GM19372 (cell line): ENCODE results near the gene COPS7B.

Experiments
- ATAC-seq: cut with Tn5 transposase; IDR thresholded peaks from one replicate; pipeline ENCODE4 v1.9.1; 2021; ENCODE audit warnings: mild to moderate bottlenecking, low read depth, moderate library complexity; ENCODE audit not compliant: unreplicated experiment

Gene COPS7B

DNA sequence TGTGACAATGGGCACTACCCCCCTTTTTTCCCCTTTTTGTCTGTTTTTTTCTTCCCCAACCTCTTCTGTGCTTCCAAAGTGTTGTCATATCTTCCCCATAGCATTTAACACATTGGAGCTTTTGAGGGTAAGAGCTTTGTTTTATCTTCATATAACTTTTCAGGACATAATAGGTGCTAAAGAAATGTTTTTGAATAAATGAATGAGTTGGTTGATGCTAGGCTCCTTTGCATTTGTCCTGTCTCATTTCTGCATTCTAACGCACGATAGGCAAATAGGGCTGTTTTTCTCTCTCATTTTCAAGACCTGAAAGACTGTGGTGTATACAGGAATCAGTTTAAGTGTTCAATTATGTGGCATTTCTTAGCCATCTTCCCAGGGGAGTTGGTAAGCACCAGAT, 832 bp upstream of the COPS7B start:
- ATAC-seq = no peak

- no peak for ATAC-seq
These were observed 446 bp upstream of the COPS7B start for GRCh38 chr2:231785822-231786176.

DNA sequence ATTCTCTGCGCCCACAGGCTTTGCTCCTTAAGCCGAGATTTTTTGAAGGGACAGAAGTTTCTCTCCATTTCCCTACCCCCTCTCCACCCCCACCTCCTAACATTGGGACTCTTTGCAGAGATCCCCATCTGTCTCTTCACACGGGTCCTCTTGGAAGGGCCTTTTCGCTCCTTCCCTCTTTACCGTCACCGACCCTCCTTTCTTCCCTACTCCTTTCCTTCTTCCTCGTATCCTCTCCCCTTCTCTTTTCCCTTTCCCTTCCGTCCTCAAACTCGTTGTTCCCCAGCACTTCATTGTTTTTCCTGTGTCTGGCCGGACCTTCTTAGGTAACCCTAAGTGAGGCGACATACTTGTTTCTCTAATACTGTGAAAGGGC, 660 bp downstream of the COPS7B start:
- no peak for ATAC-seq

DNA sequence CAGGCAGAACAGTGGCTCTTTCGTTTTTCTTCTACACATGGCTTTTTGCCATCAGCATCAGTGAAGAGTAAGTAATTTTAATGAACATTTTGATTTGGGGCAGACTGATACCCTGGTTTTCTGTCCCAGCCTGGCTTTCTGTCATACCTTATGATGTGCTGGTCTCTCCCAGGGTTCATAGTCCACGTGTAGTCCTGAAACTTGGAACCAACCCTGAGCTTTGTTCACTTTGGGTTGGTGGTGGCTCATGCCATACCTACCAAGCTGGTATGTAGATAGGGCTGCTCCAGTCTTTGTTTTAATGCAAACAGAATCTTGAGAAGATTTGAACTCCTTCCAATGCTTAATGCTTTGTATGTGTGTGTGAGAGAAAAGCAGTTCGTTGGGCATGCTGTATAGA, 4.9 kb downstream of the COPS7B start:
- ATAC-seq = no peak

GRCh38 chr2:231794383-231794782, 8.1 kb downstream of the COPS7B start:
- no peak for ATAC-seq

DNA sequence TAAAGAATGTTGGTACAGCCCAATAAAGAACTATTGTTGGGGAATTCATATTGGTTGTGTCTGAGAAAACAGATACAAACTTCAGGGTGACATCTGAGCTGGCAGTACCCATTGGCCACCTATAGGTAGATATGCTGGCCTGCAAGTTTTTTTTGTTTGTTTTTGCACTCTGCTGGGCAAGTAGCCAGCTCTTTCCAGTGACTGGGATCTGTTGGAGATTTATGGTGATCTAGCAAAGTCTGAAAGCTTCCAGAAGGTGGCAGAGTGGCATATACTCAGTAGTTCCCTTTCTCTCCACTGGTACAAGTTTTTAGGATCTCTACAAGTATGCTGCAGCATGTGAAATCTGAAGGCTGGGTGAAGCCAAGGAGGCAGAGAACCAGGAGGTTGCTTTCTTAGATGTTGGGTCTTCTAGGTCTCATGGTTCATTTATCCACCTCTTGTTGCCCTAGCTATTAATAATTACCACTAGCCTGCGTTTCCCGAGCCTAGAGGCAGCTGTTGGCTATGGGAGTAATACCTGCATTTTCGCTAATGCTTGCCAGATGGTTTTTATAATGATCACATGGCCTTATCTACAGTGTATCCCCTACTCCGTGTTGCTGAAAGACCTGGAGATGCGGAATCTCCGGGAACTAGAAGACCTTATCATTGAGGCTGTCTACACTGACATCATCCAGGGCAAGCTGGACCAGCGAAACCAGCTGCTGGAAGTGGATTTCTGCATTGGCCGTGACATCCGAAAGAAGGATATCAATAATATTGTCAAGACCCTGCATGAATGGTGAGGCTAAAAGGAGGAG, 9.5 kb downstream of the COPS7B start:
- ATAC-seq = no peak

GRCh38 chr2:231800493-231801091, 14.3 kb downstream of the COPS7B start:
- ATAC-seq = no peak

DNA sequence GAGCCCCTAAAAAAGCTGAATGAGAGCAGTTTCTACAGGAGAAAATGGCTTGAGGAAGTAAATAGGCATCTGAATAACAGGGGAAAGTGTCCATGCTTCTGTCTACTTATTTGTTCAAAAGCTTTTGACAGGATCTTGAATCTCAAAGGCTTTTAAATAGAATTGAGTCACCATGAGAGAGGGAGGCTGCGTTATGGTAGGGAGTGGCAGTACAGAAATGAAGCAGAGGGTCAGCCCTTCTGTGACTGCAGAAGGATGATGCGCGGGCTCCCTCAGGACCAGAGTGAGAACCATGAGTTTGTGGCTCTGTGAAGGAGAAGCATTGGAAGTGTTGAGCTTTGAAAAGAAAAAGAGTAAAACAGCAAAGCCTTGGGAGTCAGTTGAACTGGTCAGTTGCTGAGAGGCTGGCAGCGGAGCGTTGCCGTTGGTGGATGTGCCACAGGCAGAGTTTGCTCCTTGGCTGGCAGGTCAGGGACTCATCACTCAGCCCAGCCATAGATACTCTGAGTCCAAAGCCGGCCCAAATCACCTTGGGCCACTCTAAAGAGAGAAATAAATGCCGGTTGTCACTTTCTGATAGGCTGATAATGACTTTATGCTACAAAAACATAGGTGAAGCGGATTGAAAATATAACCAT, 17.4 kb downstream of the COPS7B start:
- no peak for ATAC-seq

DNA sequence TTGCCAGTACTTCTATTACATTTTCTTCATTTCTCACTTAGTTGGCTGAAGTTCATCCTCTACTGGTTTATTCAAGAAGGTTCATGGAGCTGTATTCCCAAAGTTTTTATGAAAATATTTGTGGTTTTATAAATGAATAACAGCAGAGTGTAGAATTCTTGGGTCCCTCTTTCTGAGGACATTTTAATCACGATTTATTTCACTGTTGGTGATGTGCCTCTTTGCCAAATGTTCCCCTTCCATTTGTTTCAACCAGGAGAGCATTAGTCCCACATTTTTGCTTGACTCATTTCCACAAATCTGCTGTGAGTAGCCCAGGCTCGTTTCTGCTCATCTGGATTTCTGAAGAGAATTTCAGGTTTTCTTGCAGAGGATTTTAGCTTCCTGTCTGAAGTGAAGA, 20.8 kb downstream of the COPS7B start:
- no peak for ATAC-seq

- no peak for ATAC-seq
These were observed 24.7 kb downstream of the COPS7B start for GRCh38 chr2:231810905-231811304.

DNA sequence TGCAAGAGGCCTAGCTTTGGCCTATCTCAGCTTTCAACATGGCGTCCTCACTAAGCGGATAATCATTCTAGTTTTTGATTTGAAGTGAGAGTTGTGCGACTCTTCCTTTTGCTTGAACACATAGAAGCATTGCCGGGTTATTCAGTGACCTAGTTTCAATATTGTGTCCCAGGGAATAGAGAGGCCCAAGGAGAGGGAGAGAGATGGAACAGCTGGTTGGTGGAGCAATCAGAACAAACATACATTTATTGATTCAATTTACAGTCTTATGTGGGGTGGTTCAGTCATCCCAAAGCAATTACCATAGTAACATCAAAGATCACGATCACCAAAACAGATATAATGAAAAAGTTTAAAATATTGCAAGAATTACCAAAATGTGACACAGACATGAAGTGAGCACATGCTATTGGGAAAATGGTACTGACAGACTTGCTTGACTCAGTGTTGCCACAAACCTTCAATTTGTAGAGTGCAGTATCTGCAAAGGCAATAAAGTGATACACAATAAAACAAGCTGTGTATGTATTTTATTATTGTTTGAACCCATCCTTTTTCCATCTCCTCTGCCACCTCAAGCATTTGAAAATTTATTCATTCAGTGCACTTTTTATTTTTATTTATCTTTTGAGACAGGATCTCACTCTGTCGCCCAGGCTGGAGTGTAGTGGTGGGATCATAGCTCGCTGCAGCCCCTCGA, 30.2 kb downstream of the COPS7B start:
- no peak for ATAC-seq

GRCh38 chr2:231819447-231820042, 33.3 kb downstream of the COPS7B start:
- no peak for ATAC-seq

DNA sequence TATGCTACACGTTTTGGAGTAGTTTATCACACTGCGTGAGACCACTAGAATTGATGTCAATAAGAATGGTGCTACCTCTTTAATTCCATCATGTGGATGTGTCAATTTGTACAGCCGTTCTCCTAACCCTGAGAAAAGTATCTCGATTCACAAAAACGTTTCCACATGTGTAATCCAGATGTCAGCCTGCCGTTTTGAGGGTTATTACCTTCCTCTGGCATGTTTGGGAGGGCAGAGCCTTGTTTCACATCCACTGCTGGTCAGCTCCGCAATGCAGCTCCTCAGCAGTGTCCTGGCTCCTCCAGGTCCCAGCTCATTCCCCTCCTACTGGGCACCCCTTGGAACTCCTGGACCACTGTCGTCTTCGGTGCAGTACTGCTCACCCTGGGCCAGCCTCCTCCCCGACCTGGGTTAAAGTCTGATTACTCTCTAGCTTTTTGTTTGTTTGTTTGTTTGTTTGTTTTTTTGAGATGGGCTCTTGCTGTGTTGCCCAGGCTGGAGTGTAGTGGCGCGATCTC, 34.6 kb downstream of the COPS7B start:
- ATAC-seq = no peak

GRCh38 chr2:231821908-231822307, 35.7 kb downstream of the COPS7B start:
- ATAC-seq = no peak

DNA sequence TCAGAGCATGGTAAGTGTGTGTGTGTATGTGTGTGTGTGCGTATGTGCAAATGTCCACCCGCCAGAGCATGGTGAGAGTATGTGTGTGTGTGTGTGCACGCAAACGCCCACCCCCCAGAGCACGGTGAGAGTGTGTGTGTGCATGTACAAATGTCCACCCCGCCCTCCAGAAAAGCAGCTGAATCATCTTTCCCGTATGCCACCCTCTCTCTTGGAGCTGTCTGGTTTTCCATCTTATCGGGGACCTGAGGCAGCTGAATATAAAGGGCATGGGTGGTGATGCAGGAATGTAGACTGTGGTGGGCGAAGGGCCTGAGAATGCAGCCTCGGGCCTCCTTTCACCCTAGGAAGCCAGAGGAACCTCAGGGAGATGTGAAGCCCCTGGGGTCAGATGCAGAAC, 66.9 kb downstream of the COPS7B start:
- ATAC-seq = no peak

- no peak for ATAC-seq
These were observed 68.4 kb downstream of the COPS7B start for GRCh38 chr2:231854616-231855125.

DNA sequence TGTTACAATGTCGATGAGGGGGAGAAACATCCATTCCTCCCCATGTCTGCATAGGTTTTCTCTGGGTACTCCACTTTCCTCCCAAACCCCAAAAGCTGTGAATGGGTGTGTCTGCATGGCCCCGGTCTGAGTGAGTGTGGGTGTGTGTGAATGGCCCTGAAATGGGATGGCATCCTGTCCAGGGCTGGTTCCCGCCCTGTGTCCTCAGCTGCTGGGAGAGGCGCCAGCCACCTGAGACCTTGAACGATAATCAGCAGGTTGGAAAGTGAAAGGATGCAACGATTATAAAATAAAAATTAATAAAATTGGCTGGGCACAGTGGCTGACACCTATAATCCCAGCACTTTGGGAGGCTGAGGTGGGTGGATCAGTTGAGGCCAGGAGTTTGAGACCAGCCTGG, 70.7 kb downstream of the COPS7B start:
- no peak for ATAC-seq
